ENCODE data around the gene AEBP1. TPM values are rescaled to one million over a fixed set of nuclear protein-coding genes. Genes with fewer than 3 reads are reported as not detected.
A peak's percentile ranks its signal among the peaks of the same experiment; 100 is the strongest.

The AEBP1 gene
- total and polyA plus RNA-seq, 9 of the 15 experiments (the other 6 are each of a cell fraction or from before 2014, with no cell fraction given) = 0.03 to 0.78 (median 0.30) TPM; not detected in 2

DNA sequence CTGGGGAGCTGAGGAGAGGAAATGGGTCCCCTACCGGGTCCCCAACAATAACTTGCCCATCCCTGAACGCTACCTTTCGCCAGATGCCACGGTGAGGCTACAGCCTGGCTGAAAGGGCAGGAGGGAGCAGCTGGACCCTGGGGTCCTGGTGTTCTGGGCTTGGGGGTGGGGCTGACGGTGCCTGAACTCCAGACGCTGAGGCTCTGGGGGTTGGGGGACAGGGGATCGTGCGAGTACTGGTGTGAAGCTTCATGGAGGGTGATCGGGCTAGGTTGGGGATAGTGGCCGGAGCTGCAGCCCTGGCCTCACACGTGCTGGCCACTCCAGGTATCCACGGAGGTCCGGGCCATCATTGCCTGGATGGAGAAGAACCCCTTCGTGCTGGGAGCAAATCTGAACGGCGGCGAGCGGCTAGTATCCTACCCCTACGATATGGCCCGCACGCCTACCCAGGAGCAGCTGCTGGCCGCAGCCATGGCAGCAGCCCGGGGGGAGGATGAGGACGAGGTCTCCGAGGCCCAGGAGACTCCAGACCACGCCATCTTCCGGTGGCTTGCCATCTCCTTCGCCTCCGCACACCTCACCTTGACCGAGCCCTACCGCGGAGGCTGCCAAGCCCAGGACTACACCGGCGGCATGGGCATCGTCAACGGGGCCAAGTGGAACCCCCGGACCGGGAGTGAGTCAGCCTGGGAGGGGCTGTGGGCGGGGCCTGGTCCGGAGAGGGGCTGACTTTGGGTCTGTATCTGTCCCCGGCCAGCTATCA, 8.3 kb downstream of the AEBP1 start (continued):
- TF ChIP-seq, protein P1, sequence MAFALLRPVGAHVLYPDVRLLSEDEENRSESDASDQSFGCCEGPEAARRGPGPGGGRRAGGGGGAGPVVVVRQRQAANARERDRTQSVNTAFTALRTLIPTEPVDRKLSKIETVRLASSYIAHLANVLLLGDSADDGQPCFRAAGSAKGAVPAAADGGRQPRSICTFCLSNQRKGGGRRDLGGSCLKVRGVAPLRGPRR (CRISPR knock-in tag; IDR thresholded peaks at IDR 0.05) = no peak
- no peak for TF ChIP-seq GATA2 (CRISPR knock-in tag; IDR thresholded peaks at IDR 0.05)
- TF ChIP-seq, protein P2, sequence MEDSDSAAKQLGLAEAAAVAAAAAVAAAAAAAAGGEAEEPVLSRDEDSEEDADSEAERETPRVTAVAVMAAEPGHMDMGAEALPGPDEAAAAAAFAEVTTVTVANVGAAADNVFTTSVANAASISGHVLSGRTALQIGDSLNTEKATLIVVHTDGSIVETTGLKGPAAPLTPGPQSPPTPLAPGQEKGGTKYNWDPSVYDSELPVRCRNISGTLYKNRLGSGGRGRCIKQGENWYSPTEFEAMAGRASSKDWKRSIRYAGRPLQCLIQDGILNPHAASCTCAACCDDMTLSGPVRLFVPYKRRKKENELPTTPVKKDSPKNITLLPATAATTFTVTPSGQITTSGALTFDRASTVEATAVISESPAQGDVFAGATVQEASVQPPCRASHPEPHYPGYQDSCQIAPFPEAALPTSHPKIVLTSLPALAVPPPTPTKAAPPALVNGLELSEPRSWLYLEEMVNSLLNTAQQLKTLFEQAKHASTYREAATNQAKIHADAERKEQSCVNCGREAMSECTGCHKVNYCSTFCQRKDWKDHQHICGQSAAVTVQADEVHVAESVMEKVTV (CRISPR knock-in tag; IDR thresholded peaks at IDR 0.05) = no peak
- TF ChIP-seq DDX20 (tag; IDR thresholded peaks at IDR 0.05; ENCODE audit: low read depth) = no peak
- TF ChIP-seq, protein P3, sequence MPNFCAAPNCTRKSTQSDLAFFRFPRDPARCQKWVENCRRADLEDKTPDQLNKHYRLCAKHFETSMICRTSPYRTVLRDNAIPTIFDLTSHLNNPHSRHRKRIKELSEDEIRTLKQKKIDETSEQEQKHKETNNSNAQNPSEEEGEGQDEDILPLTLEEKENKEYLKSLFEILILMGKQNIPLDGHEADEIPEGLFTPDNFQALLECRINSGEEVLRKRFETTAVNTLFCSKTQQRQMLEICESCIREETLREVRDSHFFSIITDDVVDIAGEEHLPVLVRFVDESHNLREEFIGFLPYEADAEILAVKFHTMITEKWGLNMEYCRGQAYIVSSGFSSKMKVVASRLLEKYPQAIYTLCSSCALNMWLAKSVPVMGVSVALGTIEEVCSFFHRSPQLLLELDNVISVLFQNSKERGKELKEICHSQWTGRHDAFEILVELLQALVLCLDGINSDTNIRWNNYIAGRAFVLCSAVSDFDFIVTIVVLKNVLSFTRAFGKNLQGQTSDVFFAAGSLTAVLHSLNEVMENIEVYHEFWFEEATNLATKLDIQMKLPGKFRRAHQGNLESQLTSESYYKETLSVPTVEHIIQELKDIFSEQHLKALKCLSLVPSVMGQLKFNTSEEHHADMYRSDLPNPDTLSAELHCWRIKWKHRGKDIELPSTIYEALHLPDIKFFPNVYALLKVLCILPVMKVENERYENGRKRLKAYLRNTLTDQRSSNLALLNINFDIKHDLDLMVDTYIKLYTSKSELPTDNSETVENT (CRISPR knock-in tag; IDR thresholded peaks at IDR 0.05) = no peak
- no peak for TF ChIP-seq SIRT6 (IDR thresholded peaks at IDR 0.05; ENCODE audit: low read depth, low read length)
- TF ChIP-seq, protein P4, sequence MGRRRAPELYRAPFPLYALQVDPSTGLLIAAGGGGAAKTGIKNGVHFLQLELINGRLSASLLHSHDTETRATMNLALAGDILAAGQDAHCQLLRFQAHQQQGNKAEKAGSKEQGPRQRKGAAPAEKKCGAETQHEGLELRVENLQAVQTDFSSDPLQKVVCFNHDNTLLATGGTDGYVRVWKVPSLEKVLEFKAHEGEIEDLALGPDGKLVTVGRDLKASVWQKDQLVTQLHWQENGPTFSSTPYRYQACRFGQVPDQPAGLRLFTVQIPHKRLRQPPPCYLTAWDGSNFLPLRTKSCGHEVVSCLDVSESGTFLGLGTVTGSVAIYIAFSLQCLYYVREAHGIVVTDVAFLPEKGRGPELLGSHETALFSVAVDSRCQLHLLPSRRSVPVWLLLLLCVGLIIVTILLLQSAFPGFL (CRISPR knock-in tag; IDR thresholded peaks at IDR 0.05) = no peak
- TF ChIP-seq, protein P5, sequence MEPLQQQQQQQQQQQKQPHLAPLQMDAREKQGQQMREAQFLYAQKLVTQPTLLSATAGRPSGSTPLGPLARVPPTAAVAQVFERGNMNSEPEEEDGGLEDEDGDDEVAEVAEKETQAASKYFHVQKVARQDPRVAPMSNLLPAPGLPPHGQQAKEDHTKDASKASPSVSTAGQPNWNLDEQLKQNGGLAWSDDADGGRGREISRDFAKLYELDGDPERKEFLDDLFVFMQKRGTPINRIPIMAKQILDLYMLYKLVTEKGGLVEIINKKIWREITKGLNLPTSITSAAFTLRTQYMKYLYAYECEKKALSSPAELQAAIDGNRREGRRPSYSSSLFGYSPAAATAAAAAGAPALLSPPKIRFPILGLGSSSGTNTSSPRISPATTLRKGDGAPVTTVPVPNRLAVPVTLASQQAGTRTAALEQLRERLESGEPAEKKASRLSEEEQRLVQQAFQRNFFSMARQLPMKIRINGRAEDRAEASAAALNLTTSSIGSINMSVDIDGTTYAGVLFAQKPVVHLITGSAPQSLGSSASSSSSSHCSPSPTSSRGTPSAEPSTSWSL (CRISPR knock-in tag; IDR thresholded peaks at IDR 0.05; ENCODE audit: borderline replicate concordance) = no peak
- TF ChIP-seq MAZ (CRISPR knock-in tag; conservative IDR thresholded peaks at IDR 0.05 in 1 of 2, IDR thresholded peaks at IDR 0.05 in 1 of 2) = peak in 1 of 2 experiments; percentile 46; a peak in 1 of 4 replicates
- TF ChIP-seq COPS2 (conservative IDR thresholded peaks at IDR 0.05) = no peak
- TF ChIP-seq ZC3H8 (IDR thresholded peaks at IDR 0.05) = no peak
- no peak for TF ChIP-seq PPARD (CRISPR knock-in tag; IDR thresholded peaks at IDR 0.05)
- no peak for TF ChIP-seq ZNF143 (CRISPR knock-in tag; IDR thresholded peaks at IDR 0.05)
- peak; percentile 20; the same call in 1 of the 2 replicates for TF ChIP-seq GABPB1 (CRISPR knock-in tag; IDR thresholded peaks at IDR 0.05)
- no peak for TF ChIP-seq HNRNPK (IDR thresholded peaks at IDR 0.05; ENCODE audit: low read depth, low read length, poor library complexity, severe bottlenecking)
- TF ChIP-seq, protein P6, sequence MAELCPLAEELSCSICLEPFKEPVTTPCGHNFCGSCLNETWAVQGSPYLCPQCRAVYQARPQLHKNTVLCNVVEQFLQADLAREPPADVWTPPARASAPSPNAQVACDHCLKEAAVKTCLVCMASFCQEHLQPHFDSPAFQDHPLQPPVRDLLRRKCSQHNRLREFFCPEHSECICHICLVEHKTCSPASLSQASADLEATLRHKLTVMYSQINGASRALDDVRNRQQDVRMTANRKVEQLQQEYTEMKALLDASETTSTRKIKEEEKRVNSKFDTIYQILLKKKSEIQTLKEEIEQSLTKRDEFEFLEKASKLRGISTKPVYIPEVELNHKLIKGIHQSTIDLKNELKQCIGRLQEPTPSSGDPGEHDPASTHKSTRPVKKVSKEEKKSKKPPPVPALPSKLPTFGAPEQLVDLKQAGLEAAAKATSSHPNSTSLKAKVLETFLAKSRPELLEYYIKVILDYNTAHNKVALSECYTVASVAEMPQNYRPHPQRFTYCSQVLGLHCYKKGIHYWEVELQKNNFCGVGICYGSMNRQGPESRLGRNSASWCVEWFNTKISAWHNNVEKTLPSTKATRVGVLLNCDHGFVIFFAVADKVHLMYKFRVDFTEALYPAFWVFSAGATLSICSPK (IDR thresholded peaks at IDR 0.05; ENCODE audit: borderline replicate concordance) = no peak
- TF ChIP-seq, protein P7, sequence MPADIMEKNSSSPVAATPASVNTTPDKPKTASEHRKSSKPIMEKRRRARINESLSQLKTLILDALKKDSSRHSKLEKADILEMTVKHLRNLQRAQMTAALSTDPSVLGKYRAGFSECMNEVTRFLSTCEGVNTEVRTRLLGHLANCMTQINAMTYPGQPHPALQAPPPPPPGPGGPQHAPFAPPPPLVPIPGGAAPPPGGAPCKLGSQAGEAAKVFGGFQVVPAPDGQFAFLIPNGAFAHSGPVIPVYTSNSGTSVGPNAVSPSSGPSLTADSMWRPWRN (IDR thresholded peaks at IDR 0.05; ENCODE audit: low read depth) = no peak
